ENCODE data around the gene CRYBG1.

Gene CRYBG1

DNA sequence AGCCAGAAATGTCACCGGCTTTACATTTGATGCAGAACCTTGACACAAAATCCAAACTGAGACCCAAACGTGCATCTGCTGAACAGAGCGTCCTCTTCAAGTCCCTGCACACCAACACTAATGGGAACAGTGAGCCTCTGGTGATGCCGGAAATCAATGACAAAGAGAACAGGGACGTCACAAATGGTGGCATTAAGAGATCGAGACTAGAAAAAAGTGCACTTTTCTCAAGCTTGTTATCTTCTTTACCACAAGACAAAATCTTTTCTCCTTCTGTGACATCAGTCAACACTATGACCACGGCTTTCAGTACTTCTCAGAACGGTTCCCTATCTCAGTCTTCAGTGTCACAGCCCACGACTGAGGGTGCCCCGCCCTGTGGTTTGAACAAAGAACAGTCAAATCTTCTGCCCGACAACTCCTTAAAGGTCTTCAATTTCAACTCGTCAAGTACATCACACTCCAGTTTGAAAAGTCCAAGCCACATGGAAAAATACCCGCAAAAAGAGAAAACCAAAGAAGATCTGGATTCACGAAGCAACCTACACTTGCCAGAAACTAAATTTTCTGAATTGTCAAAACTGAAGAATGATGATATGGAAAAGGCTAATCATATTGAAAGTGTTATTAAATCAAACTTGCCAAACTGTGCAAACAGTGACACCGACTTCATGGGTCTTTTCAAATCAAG, 160.3 kb downstream of the CRYBG1 start:
- Histone ChIP-seq H3F3A (ENCODE audit: insufficient read depth, low read length) (0 out of 2 replicates have a peak, but pooled peaks cover 7% of the 10 kb centered on the region), H3K9ac (ENCODE audit: low read length) (no peak overlapping the region), H3K9me3 (replicated peaks; ENCODE audit: insufficient read depth, low read length) (no peaks in the 10 kb centered on the region), H3K27ac (ENCODE audit: low read length) (no peak overlapping the region), H2AFZ (ENCODE audit: low read length) (no peak overlapping the region), H3K4me1 (ENCODE audit: low read length) (peaks cover 7% of the 10 kb centered on the region), H3K9me2 (replicated peaks; ENCODE audit: insufficient read depth, low read length) (no peaks in the 10 kb centered on the region), H3K27me3 (replicated peaks; ENCODE audit: insufficient read depth, low read length) (no peaks in the 10 kb centered on the region), H3K79me2 (ENCODE audit: low read length) (no peaks in the 10 kb centered on the region), H4K20me1 (ENCODE audit: insufficient read depth, low read length) (no peaks in the 10 kb centered on the region), H3K4me3 (ENCODE audit: low read length) (no peak overlapping the region), H3K36me3 (replicated peaks; ENCODE audit: insufficient read depth, low read length) (no peaks in the 10 kb centered on the region), H3K4me2 (ENCODE audit: low read depth, low read length) (no peak overlapping the region)
- TF ChIP-seq EZH2 (optimal IDR thresholded peaks at IDR 0.05; ENCODE audit: low read depth, low read length): no peak
- no peak for TF ChIP-seq EZH2phosphoT487 (IDR thresholded peaks at IDR 0.05; ENCODE audit: low read length)
- TF ChIP-seq, protein P1, sequence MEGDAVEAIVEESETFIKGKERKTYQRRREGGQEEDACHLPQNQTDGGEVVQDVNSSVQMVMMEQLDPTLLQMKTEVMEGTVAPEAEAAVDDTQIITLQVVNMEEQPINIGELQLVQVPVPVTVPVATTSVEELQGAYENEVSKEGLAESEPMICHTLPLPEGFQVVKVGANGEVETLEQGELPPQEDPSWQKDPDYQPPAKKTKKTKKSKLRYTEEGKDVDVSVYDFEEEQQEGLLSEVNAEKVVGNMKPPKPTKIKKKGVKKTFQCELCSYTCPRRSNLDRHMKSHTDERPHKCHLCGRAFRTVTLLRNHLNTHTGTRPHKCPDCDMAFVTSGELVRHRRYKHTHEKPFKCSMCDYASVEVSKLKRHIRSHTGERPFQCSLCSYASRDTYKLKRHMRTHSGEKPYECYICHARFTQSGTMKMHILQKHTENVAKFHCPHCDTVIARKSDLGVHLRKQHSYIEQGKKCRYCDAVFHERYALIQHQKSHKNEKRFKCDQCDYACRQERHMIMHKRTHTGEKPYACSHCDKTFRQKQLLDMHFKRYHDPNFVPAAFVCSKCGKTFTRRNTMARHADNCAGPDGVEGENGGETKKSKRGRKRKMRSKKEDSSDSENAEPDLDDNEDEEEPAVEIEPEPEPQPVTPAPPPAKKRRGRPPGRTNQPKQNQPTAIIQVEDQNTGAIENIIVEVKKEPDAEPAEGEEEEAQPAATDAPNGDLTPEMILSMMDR (IDR thresholded peaks at IDR 0.05; ENCODE audit: low read length): no peak
- DNase-seq: no peak

DNA sequence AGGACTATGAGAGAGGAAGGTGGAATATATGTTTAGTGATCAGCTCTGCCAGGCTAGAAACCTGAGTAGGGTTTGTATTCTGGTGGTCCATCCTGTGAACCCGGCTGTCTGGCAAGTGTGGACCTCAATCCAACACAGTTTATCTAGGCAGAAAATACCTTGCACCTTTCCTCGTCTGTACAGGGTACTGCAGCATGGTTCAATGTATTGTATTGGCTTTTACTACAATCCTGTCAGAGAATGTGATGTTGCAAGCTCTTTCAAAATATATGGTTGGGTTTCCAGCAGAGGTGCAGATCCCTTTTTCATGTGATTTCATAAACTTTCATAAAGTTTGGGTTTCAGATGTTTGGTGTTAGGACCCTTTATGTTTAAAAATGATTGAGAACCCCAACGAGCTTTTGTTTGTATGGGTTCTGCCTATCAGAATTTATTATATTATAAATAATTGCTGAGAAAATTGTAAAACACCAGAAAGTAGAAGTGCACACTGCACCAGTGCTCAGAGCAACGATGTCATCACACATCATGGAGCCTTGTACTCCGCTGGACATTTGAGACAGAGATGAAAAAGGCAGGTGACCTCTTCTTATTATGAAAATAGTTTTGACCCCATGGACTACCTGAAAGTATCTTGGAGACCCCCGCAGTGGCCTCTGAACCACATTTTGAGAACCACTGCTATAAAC, 162.2 kb downstream of the CRYBG1 start:
- Histone ChIP-seq H3K9me3 (replicated peaks; ENCODE audit: insufficient read depth, low read length) (no peaks in the 10 kb centered on the region), H3K4me1 (ENCODE audit: low read length) (peaks cover 14% of the 10 kb centered on the region), H3F3A (ENCODE audit: insufficient read depth, low read length) (0 out of 2 replicates have a peak, but pooled peaks cover 7% of the 10 kb centered on the region), H2AFZ (ENCODE audit: low read length) (no peak overlapping the region), H3K4me3 (ENCODE audit: low read length) (no peak overlapping the region), H3K27ac (ENCODE audit: low read length) (no peak overlapping the region), H3K79me2 (ENCODE audit: low read length) (no peaks in the 10 kb centered on the region), H4K20me1 (ENCODE audit: insufficient read depth, low read length) (no peaks in the 10 kb centered on the region), H3K4me2 (ENCODE audit: low read depth, low read length) (no peak overlapping the region), H3K36me3 (replicated peaks; ENCODE audit: insufficient read depth, low read length) (no peaks in the 10 kb centered on the region), H3K27me3 (replicated peaks; ENCODE audit: insufficient read depth, low read length) (no peaks in the 10 kb centered on the region), H3K9ac (ENCODE audit: low read length) (no peak overlapping the region), H3K9me2 (replicated peaks; ENCODE audit: insufficient read depth, low read length) (no peaks in the 10 kb centered on the region)
- TF ChIP-seq, protein P1 (IDR thresholded peaks at IDR 0.05; ENCODE audit: low read length): no peak
- TF ChIP-seq EZH2 (optimal IDR thresholded peaks at IDR 0.05; ENCODE audit: low read depth, low read length) (no peak), EZH2phosphoT487 (IDR thresholded peaks at IDR 0.05; ENCODE audit: low read length) (no peak)
- DNase-seq: no peak

DNA sequence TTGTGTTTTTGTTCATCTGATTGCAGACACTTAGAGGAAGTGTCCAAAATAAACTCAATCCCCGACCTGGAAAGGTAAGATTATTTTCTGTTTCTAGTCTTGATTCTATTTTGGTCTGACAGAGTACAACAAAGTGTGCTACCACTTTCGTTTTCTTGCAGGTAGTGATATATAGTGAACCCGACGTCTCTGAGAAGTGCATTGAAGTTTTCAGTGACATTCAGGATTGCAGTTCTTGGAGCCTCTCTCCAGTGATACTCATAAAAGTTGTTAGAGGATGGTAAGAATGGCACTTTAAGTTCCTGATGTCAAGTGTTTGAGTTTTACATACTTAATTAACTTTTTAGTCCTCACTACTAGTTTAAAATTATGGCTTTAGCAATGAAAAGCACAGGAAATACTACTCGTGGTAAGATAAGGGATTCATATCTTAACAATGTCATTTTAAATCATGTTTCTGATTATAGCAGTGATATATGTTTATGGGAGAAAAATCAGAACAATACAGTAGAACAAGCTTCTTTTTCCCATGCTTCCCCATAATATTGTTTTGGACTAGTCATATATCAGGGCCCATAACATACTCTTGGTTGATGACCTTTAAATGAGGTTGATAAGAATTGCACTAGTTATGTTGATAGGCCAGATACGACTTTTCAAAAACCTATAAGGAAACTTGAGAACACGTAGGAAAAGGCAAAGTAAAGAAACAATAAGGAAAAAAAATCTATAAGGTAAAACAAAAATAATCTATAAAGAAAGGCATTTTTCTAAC, 164.8 kb downstream of the CRYBG1 start:
- H3K9me3 ChIP-seq (replicated peaks; ENCODE audit: insufficient read depth, low read length): no peaks in the 10 kb centered on the region
- no peaks in the 10 kb centered on the region for H4K20me1 ChIP-seq (ENCODE audit: insufficient read depth, low read length)
- H3K27me3 ChIP-seq (replicated peaks; ENCODE audit: insufficient read depth, low read length): no peaks in the 10 kb centered on the region
- peaks cover 14% of the 10 kb centered on the region for H3K4me1 ChIP-seq (ENCODE audit: low read length)
- no peaks in the 10 kb centered on the region for H3K9me2 ChIP-seq (replicated peaks; ENCODE audit: insufficient read depth, low read length)
- peak; percentile 74 for DNase-seq
- H3K4me2 ChIP-seq (ENCODE audit: low read depth, low read length): peak overlapping the region; percentile 81
- 0 out of 2 replicates have a peak, but pooled peaks cover 7% of the 10 kb centered on the region for H3F3A ChIP-seq (ENCODE audit: insufficient read depth, low read length)
- H3K79me2 ChIP-seq (ENCODE audit: low read length): no peaks in the 10 kb centered on the region
- H3K9ac ChIP-seq (ENCODE audit: low read length): no peak overlapping the region
- peak overlapping the region; percentile 26; the same call in 1 of the 2 replicates for H3K27ac ChIP-seq (ENCODE audit: low read length)
- no peaks in the 10 kb centered on the region for H3K36me3 ChIP-seq (replicated peaks; ENCODE audit: insufficient read depth, low read length)
- peak overlapping the region; percentile 57 for H3K4me3 ChIP-seq (ENCODE audit: low read length)
- peak overlapping the region; percentile 25; the same call in 1 of the 2 replicates for H2AFZ ChIP-seq (ENCODE audit: low read length)
- TF ChIP-seq, protein P1 (IDR thresholded peaks at IDR 0.05; ENCODE audit: low read length): no peak
- TF ChIP-seq EZH2phosphoT487 (IDR thresholded peaks at IDR 0.05; ENCODE audit: low read length): no peak
- TF ChIP-seq EZH2 (optimal IDR thresholded peaks at IDR 0.05; ENCODE audit: low read depth, low read length): no peak
